ENCODE measurements around the gene TSBP1.

Gene TSBP1, protein sequence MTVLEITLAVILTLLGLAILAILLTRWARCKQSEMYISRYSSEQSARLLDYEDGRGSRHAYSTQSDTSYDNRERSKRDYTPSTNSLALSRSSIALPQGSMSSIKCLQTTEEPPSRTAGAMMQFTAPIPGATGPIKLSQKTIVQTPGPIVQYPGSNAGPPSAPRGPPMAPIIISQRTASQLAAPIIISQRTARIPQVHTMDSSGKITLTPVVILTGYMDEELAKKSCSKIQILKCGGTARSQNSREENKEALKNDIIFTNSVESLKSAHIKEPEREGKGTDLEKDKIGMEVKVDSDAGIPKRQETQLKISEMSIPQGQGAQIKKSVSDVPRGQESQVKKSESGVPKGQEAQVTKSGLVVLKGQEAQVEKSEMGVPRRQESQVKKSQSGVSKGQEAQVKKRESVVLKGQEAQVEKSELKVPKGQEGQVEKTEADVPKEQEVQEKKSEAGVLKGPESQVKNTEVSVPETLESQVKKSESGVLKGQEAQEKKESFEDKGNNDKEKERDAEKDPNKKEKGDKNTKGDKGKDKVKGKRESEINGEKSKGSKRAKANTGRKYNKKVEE

GRCh38 chr6:32371803-32372202 is at the start of gene TSBP1:
TSS of gene TSBP1 (minus strand) at chr6:32371903. CDS start at chr6:32371706, 197 bp downstream.
- DNase-seq = no peak

- DNase-seq = no peak
These were observed 44.3 kb upstream of the TSBP1 start for GRCh38 chr6:32416036-32416435.

DNA sequence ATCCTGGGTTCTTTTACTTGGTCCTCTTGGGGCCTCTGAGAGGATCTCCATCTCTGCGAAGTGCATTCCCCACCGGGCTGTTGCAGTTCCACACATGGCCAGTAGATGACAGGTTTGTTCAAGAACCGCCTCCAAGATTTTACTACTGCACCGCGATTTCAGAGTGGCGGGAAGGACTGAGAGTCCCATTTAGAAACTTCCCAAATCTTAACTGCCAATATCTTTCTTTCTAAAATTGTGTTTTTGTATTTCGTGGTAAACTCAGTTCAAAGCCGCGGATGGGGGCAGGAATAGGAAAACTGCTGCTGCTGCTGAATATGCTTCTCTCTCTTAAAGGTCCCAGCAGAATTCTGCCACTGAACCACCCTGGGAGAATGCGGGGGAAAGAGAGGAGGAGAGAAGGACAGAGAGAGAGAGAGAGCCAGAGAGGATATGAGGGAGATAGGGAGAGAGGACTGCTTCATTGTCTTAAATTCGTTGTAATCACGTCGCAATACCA is 43.9 kb upstream of the TSBP1 start:
- DNase-seq = peak; percentile 25

DNA sequence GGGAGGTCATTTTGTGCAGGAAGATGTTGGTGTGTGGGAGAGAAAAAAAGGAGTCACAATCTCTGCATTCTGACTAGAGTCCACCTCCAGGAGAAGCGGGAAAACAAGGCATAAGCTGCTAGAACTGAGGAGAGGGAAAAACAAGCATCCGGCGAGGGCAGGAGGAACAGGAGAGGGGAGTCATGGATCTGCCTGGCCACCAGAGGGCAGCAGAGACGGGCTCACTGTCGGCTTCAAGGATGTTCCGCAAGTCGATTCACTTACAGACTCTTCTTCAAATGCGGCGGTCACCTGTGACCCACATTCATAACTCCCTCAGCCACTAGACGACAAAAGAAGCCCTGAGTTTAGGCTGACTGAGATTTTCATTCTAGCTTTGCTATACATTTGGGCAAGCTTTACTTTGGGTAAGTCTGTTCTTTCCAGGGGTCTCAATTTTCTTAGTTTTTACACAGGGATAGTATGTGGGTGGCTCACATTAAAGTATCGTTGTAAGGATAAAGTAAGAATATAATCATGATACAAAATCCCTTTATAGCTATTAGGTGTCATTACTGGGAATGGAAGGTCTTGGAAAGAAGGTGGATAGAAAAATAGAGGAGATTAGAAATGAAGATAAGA is 41.8 kb upstream of the TSBP1 start:
- DNase-seq = peak; percentile 56

- DNase-seq = no peak
These were observed 40.0 kb upstream of the TSBP1 start for GRCh38 chr6:32411566-32412327.

DNA sequence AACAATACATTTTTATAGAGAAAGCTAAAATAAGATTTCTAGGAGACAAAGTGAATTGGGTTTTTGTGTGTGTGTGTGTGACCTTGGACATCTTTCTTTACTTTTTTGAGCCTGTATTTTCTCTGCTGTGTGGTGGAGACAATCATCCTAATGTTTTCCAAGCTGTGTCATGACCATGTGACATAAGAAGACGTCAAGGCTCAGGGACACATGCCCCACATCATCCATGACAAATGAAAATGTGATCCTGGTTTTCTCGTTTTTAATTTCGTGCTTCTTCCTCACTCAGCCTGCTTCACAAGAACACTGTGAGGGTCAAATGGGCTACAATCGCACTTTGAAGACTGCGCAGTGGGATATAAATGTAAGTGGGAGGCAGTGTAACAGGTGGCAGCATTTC is 39.2 kb upstream of the TSBP1 start:
- no peak for DNase-seq

DNA sequence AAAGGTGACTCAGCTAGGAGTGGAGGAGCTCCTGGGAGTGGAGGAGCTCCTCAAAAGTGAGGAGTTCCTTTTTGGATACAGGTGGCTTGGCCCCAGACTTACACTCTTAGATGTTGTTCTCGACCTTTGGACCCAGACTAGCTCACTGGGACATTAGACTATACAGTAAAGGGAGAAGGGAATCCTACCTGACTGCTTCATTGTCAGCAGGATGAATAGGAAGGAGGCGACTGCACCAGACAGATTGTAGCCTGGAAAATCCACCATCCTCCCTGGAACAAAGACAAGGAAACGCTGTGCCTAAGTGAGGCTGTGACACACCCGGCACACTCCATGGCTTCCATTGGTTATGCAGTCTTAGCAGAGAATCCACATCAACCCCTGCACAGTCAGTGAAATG is 35.2 kb upstream of the TSBP1 start, which contains the start of gene BTNL2:
BTNL2 (minus strand) TSS at position 325 of the 400 bp plus-strand sequence; CDS start at position 267, 58 bp downstream.
- no peak for DNase-seq

- no peak for DNase-seq
These were observed 34.5 kb upstream of the TSBP1 start for GRCh38 chr6:32406197-32406596.

DNA sequence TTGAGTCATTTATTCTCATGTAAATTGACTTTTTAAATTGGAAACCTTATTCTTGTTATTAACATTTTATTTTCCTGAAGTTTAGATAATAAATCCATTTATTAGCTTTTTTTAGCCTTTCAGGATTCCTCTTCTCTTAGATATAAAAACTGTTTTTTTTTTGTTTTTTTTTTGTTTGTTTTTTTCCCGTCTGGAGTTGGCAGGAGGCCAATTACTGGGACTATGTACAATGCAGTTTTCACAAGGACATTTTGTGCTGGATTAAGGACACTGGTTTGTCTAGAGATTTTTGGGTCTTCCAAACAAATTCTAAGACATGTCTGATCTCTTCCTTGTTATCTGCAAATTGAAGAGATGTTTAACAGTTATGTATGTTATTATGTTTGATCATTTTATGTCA is 34.0 kb upstream of the TSBP1 start:
- DNase-seq = no peak

DNA sequence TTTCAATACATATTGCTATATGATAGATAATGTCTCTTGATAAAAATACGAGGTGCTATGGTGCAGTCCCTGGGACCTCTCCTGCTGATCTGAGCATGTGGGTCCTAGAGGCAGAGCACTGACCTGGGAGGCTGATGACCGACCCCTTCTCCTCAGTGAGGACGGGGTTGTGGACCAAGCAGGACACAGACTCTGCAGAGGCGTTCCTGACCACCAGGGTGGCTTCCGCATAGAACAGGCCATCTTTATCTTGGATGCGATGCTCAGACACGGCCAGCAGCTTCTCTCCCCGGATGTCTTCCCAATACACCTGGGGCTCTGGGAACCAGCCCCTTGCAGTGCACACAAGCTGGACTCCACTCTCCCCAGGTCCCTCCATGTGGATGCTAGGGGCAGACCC is 31.1 kb upstream of the TSBP1 start:
- no peak for DNase-seq

- no peak for DNase-seq
These were observed 29.7 kb upstream of the TSBP1 start for GRCh38 chr6:32401284-32401963.

DNA sequence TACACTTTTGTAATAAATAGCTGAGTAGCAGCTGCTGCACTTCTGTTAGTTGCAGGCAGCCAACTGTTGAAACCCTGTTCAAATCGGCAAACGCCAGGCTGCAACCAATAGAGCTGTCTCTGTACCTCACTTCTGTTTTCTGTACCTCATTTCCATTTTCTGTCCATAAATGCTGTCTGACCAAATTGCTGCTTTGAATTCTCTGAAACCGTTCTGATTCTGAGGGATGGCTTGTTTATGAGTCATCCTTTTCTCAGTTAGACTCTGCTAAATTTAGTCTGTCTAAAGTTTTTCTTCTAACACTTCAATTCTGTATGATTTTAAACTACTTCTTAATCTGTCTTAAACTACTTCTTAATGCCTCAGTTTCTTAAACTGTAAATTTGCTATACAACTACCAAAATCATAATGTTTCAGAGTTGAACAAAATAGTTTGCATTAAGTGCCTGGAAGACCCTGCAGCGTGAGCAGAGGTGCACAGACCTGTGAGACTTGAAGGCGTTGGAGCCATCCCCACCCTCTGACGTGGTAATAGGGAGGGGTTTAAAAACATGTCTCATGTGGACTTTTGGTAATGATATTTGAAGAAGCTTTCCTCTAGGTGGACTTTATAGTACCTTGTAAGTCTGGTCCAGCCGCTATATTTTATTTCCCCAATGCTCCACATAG is 25.7 kb upstream of the TSBP1 start:
- no peak for DNase-seq

DNA sequence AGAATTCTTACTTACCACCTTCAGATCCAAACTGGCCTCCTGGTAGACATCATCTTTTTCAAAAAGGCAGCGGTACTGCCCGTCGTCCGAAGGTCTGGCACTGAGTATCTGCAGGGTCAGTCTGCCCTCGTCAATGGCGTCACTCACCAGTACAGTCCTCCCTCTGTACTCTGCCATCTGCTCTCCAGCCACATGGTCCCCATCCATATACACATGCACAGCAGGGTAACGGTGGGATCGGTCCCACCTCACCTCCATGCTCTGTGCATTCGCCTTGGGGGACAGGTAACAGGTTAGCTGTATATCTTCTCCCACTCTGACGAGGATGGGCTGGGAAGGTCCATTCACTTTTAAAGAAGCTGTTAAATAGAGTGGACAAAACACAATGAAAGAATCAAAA is 24.3 kb upstream of the TSBP1 start:
- DNase-seq = no peak

- DNase-seq = no peak
These were observed 22.1 kb upstream of the TSBP1 start for GRCh38 chr6:32393665-32394420.

DNA sequence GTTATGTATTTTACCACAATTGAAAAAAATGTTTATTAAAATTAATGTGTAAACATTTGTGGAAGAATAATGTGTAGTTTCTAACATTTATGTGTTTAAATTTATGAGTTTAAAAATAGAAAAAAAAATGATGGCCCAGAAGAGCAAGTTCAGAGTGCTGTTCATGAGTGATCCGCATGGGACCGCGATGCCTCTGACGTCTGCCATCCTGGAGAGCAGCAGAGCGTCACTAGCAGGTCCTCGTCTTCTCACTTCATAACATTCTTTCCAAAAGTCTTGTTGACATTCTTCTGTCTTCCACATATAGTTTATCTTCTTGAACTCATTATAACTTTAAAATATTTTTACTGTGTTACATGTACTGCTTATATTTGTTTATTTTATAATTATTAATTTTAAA is 19.8 kb upstream of the TSBP1 start:
- DNase-seq = no peak

DNA sequence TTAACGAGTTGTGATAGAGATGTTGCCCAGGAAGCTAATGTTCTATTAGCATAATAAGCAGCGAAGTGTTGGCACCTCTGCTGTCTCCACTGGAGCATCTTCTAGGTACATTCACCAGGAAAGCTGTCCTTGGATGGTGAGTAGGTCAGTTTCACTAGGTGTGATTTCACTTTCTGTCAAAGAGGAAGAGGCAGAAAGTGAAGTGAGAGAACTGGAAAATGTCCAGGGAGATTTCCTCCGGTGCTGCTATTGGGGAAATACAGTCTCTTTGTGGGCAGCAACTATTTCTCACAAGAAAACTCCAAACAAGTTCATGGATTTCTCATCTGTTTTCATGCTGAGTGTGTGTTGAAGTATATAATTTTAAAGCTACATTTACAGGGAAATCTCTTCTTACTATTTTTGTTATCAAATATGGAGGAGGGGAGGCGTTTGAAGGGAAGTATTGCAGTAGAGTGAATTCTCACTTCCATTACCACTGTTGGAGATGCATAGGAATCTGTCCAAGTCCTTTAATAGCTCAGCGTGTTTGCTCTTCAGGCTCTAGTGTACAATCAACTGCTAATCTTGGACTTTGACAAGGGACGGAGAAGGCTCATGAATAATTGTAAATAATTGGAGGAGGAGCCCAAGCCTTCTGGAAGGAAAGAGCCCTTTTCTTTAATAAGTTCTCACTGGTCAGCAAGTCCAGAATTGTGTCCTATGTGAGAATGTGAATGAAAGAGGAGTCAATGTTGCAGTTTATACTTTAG is 16.1 kb upstream of the TSBP1 start:
- no peak for DNase-seq

- no peak for DNase-seq
These were observed 14.3 kb upstream of the TSBP1 start for GRCh38 chr6:32386040-32386439.

- DNase-seq = no peak
These were observed 11.2 kb upstream of the TSBP1 start for GRCh38 chr6:32382757-32383420.

- no peak for DNase-seq
These were observed 7.8 kb upstream of the TSBP1 start for GRCh38 chr6:32379545-32379944.
